Activated CD4-positive, alpha-beta T cell treated with anti-CD3 and anti-CD28 coated beads, Interleukin-2, amount 50 U/mL, for 1 hour (primary cell): ENCODE results near the gene TGFB2.
A peak's percentile ranks its signal among the peaks of the same experiment; 100 is the strongest.

ENCODE experiments used
- DNase-seq: peaks from one replicate; pipeline ENCODE4 v3.0.0-alpha.2; 2020

Gene TGFB2

DNA sequence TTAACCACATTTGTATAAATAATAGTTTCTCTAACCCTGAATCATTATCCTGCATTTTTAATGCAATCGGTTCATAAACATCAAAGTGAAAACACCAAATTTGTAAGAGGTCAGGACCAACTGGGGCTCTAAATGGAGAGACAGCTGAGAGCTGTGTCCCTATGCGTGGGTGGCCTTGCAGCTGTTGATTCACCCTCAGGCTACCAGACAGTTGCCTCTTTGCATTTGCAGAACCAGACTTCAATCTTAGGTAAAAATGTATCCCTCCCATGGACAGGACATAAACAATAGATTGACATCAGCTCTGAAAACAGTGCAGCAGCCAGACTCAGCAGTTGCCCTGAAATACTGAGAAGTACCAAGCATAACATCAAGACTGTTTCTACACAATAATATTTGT lies 8.8 kb upstream of the TGFB2 start:
- DNase-seq: no peak

- DNase-seq: no peak
These were observed 5.8 kb upstream of the TGFB2 start for GRCh38 chr1:218339267-218339831.

GRCh38 chr1:218341325-218341724 lies 3.8 kb upstream of the TGFB2 start:
- no peak for DNase-seq

DNA sequence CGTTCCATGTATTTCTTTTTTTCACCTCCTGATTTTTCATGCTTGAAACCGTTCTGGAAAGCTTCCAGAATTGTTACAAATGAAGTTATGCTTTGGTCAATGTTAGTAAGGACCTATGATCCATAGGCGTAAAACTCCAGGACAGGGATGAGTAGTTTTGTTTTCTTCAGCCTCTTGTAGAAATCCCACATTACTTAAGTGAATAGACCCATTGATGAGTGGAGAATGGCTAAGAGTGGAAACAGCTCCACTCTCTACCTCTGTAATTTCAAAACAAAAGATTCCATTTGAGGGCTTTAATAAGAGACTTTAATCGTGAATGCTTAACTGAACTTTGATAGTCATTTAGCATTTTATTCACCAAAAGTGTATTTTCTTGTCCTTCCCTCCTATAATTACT lies 3.0 kb upstream of the TGFB2 start:
- DNase-seq: no peak

GRCh38 chr1:218345673-218346390 lies 696 bp downstream of the TGFB2 start:
- DNase-seq: peak; percentile 23

DNA sequence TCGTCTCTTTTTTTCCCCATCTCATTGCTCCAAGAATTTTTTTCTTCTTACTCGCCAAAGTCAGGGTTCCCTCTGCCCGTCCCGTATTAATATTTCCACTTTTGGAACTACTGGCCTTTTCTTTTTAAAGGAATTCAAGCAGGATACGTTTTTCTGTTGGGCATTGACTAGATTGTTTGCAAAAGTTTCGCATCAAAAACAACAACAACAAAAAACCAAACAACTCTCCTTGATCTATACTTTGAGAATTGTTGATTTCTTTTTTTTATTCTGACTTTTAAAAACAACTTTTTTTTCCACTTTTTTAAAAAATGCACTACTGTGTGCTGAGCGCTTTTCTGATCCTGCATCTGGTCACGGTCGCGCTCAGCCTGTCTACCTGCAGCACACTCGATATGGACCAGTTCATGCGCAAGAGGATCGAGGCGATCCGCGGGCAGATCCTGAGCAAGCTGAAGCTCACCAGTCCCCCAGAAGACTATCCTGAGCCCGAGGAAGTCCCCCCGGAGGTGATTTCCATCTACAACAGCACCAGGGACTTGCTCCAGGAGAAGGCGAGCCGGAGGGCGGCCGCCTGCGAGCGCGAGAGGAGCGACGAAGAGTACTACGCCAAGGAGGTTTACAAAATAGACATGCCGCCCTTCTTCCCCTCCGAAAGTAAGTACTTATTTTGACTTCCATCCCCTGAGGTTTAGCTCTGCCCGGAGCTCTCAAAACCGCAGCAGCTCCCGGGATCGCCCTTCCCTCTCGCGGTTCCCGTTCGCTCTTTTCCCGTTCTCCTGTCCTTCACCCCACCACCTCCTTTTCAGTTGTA lies 1.5 kb downstream of the TGFB2 start:
- no peak for DNase-seq

- no peak for DNase-seq
These were observed 2.2 kb downstream of the TGFB2 start for GRCh38 chr1:218347336-218347722.

DNA sequence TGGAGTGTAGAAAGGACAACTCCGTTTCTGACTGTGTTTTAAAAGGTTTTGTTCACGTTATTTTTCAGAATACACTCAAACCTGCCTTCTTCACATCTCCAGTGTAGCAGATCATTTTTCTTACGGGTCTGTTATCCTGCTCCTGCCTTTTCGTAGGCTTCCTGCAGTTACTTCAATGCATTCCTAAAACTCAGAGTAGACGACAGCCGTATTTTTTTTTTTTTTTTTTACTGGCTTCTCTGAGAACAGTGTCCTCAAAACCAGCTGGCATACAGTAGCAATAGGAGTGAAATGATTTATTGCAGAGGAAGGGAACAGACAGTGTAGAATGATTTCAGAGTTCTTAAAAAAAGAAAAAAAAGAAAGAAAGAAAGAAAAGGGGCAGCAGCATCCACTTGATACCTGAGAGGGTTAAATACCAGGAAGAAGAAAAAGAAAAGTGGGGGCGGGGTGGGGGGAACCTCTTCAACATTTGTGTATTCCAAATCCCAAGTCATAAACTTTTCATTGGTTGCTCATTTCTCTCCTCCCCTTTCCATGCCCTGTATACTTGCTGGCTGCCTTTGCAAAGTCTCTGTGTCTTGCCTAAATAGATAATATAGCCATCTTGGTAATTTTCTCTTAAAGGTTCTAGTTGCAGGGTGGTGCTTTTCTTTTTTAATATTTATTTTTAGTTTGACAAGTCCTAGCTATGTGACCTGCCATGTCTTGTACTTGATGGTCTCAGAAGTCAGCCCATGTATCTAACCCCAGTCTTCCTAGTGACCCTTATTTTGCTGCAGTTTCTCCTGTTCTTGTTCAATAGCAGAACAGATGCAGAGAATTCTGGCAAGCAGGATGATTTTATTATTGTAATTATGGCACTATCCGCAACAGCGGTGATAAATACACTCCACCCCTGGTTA lies 2.8 kb downstream of the TGFB2 start:
- DNase-seq: no peak

GRCh38 chr1:218348628-218349071 lies 3.5 kb downstream of the TGFB2 start:
- no peak for DNase-seq

- no peak for DNase-seq
These were observed 4.4 kb downstream of the TGFB2 start for GRCh38 chr1:218349348-218350034.

DNA sequence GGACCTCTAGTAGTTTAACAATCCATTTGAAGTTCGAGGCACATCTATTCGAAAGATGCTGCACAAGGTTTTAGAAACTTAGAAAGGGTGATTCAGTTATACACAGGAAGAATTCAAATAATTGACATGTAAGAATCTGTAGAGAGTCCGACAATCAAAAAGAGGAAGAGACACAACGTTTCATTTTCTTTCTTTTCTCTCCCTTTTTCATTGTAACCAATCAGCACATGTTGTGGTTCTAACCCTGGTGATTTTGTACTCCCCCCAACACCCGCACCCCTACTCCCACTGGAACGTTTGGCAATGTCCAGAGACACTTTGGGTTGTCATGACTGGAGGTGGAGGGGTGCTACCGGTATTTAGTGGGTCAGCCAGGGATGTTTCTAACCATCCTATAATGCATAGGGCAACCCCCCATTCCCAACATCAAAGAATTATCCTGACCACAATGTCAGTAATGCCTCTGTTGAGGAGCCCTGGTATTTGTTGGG lies 4.9 kb downstream of the TGFB2 start:
- no peak for DNase-seq

DNA sequence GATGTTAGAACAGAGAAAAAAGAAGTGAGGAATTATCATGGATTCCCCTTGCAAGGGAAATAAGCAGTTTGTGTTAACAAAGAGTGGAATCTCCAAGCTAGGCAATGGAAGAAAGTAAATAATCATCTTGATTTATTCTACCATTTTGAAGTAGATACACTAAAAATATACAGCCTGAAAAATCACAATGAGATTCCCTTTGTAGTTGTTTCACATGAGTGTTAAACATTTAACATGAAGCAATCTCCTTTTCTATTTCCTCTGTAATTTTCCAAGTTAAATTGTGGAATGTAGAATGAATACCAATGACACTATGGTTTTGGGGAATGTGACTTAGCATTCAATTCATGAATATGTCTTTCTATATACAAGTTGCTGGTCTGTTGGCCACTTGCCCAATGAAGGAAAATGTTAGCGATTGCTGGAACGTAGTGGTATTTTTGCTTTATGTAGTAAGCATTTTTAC lies 5.7 kb downstream of the TGFB2 start:
- no peak for DNase-seq

DNA sequence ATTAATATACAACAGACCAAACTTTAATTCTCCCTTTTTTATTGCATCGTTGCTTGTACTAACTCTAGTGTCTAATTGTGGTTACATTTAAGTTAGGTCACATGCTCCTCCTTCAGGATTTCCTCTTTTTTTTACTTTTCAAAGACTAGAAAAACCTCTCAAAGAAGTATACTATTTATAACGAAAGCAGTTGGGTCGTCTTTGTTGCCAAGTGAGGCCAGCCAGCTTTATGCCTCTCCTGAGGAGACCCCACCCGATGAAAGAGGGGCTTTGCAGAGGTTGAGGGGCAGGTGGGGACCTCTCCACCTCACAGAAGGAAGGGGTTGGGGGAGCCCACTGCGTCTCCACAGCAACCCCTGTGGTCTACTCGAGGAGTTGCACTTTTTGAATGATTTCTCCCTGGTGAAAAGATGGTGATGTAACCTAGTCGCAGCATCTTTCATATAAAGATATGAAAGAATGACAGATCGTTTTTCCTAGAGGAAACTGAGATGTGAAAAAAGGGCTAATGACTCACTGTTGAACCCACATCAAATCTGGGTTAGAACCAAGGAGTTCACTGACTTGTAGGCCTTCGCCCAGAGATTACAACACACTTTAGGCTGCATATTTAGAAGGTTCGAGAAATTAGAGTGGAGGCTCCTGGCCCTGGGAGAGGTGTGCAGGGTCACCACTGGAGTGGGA lies 6.4 kb downstream of the TGFB2 start:
- no peak for DNase-seq

DNA sequence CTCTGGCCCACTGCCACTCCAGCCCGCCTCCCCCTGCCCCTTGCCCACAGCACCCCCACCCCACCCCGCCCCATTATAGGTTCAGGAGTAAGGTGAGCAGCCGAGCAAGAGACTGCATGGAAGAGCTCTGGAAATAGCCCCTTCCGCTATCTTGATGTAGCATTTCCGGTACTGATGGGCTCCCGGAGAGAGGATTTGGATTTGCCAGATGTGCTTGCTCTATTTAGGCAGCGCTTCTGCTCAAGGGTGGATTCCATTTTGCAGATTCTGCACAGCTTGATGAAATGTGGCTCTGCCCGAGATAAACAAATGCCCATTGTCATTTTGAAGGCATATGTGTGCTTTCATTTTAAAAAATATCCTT lies 6.9 kb downstream of the TGFB2 start:
- DNase-seq: no peak

DNA sequence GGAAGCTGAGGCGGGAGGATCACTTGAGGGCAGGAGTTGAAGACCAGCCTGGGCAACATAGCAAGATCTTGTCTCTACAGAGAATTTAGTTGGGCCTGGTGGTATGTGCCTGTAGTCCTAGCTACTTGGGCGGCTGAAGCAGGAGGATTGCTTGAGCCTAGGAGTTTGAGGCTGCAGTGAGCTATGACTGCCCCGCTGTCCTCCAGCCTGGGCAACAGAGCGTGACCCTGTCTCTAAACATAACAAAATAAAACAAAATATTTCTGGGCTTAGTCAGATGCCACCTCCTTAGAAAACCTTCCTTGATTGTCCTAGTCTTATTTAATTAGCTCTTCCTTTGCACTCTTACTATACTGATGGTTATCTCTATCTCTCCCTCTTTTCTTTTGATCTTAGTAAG lies 8.5 kb downstream of the TGFB2 start:
- DNase-seq: no peak

DNA sequence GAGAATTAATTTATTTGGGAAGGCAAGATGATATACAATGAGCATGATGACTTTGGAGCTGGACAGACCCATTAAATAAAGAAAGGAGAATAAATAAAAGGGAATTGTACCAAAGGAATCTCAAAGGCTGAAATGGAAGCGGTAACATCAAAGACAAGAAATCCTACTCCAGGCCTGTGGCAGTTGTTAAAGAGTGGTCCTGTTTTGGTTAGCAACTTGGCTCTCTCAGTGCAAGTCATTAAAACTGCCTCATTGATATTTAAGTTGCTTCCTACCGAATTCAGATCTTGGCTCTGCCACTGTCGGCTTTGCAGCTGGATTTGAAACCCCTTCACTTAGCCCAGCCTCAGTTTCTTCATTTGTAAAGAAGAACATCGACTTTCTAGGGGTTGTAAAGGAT lies 10.1 kb downstream of the TGFB2 start:
- no peak for DNase-seq

DNA sequence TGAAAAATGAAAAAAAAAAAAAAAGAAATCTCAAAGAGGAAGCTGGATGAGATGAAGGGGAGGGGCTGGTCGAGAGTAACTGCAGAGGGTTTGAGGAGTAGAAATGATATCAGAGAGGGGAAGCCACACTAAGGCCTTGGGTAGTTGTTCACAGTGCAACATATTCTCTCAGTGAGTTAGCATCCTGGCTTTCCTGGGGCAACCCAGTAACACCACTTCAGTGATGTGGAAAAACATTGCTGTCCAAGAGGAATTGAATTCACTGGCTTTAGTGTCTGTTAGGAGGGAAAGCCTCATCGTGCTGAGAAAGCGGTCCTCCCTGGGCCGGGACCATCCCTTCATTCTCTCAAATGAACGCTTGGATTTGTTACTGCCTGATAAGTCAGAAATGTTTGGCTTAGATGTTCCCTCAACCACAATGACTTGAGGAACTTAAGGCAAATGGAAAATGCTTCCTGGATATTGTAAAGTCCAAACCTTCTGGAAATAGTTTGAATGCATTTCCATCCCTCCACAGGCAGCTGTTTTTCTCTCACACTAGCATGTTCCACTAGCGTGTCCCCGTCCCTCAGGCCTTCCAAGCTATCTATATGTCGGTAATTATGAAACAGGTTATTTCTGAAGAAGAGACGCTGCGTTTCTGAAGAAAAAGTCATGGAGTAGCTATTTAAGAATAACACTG lies 12.2 kb downstream of the TGFB2 start:
- no peak for DNase-seq

- no peak for DNase-seq
These were observed 12.7 kb downstream of the TGFB2 start for GRCh38 chr1:218357893-218358232.

DNA sequence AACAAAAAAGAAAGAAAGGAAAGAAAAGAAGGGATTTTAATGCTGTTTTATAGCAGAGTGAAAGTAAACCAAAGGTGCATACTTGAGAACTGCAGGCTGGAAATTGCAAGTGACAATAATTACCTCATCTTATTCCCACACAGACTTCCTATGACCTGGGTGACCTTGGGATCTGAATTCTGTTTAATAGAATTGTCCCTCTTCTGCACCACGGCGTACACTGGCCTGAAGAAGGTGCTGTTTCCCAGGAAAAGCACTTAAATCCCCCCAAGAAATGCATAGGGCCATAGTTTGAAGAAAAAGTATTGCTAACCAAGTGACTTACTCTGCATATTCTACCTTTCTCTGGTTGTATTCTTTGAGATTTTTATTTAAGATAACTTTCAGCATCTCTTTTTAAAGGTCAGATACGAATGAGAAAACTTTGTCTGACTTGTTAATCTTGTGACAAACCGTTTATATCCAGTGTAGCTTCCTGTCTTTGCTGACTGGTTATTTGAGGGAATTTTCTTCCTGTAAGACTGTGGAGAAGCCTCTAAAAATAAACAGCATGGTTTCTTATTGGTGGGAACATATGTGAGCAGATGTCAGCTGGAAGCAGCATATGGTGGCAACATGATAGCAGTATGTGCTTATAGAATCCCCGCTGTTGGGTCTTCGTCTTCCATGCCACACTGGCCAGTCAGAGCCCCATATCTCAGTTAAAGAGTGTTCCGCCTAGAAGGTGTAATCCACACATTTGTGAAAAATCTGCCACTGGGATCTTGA lies 16.3 kb downstream of the TGFB2 start:
- no peak for DNase-seq

GRCh38 chr1:218362418-218363076 lies 17.4 kb downstream of the TGFB2 start:
- DNase-seq: no peak
